ENCODE data around the gene G6PC3.

Gene G6PC3

GRCh38 chr17:44038604-44039011 is 31.9 kb upstream of the G6PC3 start:
- TF ChIP-seq ZNF565 (CRISPR knock-in tag; conservative IDR thresholded peaks at IDR 0.05; ENCODE audit: low read depth), result no peak
- no peak for TF ChIP-seq ZNF8 (CRISPR knock-in tag; IDR thresholded peaks at IDR 0.05)
- no peak for TF ChIP-seq TOX (CRISPR knock-in tag; IDR thresholded peaks at IDR 0.05; ENCODE audit: borderline replicate concordance)
- TF ChIP-seq ZC3H10 (CRISPR knock-in tag; IDR thresholded peaks at IDR 0.05), result no peak
- TF ChIP-seq TCF4 (CRISPR knock-in tag; IDR thresholded peaks at IDR 0.05; ENCODE audit: borderline replicate concordance), result peak; percentile 34; the same call in 1 of the 2 replicates
- no peak for TF ChIP-seq SNAI2 (CRISPR knock-in tag; IDR thresholded peaks at IDR 0.05)
- ATAC-seq, result no peak

GRCh38 chr17:44039829-44040635 is 30.5 kb upstream of the G6PC3 start:
- no peak for ATAC-seq
- no peak for TF ChIP-seq ZNF565 (CRISPR knock-in tag; conservative IDR thresholded peaks at IDR 0.05; ENCODE audit: low read depth)

- ATAC-seq, result no peak
- no peak for TF ChIP-seq RARB (CRISPR knock-in tag; IDR thresholded peaks at IDR 0.05)
- TF ChIP-seq OSR1 (CRISPR knock-in tag; IDR thresholded peaks at IDR 0.05), result no peak
- TF ChIP-seq TSHZ2 (CRISPR knock-in tag; IDR thresholded peaks at IDR 0.05), result no peak
- no peak for TF ChIP-seq POU6F1 (CRISPR knock-in tag; IDR thresholded peaks at IDR 0.05; ENCODE audit: borderline replicate concordance, low read depth)
- TF ChIP-seq ARNTL (CRISPR knock-in tag; IDR thresholded peaks at IDR 0.05; ENCODE audit: borderline replicate concordance, low read depth), result no peak
- no peak for TF ChIP-seq ZNF70 (CRISPR knock-in tag; IDR thresholded peaks at IDR 0.05)
Observed at GRCh38 chr17:44043272-44043696, 27.3 kb upstream of the G6PC3 start.

- no peak; the same call in 2 of the 3 replicates for ATAC-seq
- no peak for TF ChIP-seq PATZ1 (CRISPR knock-in tag; IDR thresholded peaks at IDR 0.05; ENCODE audit: borderline replicate concordance)
- TF ChIP-seq GLIS3 (CRISPR knock-in tag; IDR thresholded peaks at IDR 0.05), result no peak
- TF ChIP-seq RARB (CRISPR knock-in tag; IDR thresholded peaks at IDR 0.05), result no peak
- no peak for TF ChIP-seq ZNF70 (CRISPR knock-in tag; IDR thresholded peaks at IDR 0.05)
- no peak for TF ChIP-seq TSHZ2 (CRISPR knock-in tag; IDR thresholded peaks at IDR 0.05)
- no peak for TF ChIP-seq TOX (CRISPR knock-in tag; IDR thresholded peaks at IDR 0.05; ENCODE audit: borderline replicate concordance)
- no peak for TF ChIP-seq SNAI2 (CRISPR knock-in tag; IDR thresholded peaks at IDR 0.05)
- TF ChIP-seq ARNTL (CRISPR knock-in tag; IDR thresholded peaks at IDR 0.05; ENCODE audit: borderline replicate concordance, low read depth), result no peak
- TF ChIP-seq ZFP3 (CRISPR knock-in tag; IDR thresholded peaks at IDR 0.05), result no peak
- TF ChIP-seq ZNF565 (CRISPR knock-in tag; conservative IDR thresholded peaks at IDR 0.05; ENCODE audit: low read depth), result no peak
- TF ChIP-seq POU6F1 (CRISPR knock-in tag; IDR thresholded peaks at IDR 0.05; ENCODE audit: borderline replicate concordance, low read depth), result no peak
- TF ChIP-seq BACH2 (CRISPR knock-in tag; IDR thresholded peaks at IDR 0.05; ENCODE audit: borderline replicate concordance), result no peak
- no peak for TF ChIP-seq PPARA (CRISPR knock-in tag; IDR thresholded peaks at IDR 0.05; ENCODE audit: borderline replicate concordance)
- no peak for TF ChIP-seq OSR1 (CRISPR knock-in tag; IDR thresholded peaks at IDR 0.05)
- TF ChIP-seq ESRRG (CRISPR knock-in tag; IDR thresholded peaks at IDR 0.05), result no peak
- no peak for TF ChIP-seq CSRNP3 (CRISPR knock-in tag; IDR thresholded peaks at IDR 0.05)
- TF ChIP-seq CREB5 (CRISPR knock-in tag; IDR thresholded peaks at IDR 0.05; ENCODE audit: low read depth), result no peak
Observed at GRCh38 chr17:44044071-44044470, 26.5 kb upstream of the G6PC3 start.

Data from SK-N-SH treated with all-trans-retinoic acid at 6 μM for 48 hours (cell line).